LoVo (cell line): ENCODE results near the gene ATG7.

Source experiments
- DNase-seq: peaks from one replicate; pipeline ENCODE4 v3.0.0-alpha.2; 2016; ENCODE audit warnings: low spot score

ATG7 gene

DNA sequence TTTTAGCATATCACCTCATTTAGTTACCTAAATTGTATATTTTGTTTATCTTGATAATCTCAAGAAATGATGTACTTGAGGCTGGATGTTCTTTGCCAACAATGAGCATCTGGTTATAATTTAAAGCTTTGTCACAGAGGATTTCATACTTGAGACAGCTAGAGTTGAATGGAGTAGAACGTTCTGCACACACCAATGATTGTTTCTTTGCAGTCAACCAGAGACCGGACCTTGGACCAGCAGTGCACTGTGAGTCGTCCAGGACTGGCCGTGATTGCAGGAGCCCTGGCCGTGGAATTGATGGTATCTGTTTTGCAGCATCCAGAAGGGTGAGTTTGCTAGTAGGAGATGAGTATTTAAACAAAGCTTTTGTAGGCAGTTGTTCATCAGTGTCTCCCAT lies 90.4 kb downstream of the ATG7 start:
- no peak for DNase-seq

DNA sequence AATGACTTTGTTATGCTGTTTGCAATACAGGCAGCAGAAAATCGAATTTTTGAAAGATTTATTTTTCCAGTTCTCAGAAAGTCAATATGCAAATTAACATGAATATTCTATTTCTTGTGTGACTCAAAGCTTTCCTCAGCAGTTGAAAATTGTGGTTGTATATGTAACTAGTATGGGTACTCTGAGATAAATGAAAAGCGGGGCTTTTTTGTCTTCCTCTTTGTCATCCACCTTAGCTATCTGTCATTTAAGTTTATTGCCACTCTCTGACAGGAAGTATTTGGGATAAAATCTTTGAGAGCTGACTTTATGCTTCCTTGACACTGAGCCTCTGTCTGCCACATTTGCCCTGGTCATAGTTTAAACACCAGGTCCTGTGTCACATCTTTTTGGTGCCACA lies 91.5 kb downstream of the ATG7 start:
- DNase-seq = no peak

DNA sequence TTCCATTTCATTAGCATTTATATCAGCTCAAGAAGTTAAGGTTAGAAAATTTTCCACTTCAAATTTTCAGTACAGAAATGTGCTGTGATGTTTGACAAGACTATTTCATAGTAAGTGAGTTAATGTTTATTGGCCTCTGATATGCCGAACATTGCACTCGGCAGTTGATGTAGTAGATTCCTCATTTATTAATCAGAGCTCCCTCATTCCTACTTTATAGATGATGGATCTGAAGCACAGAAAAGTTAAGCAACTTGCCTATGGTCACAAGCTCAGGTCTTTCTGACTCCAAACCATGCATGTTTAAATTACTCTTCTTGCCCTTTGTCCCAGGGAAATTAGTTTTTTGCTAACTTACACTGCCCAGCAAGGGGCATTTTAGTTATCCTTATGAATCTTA lies 92.0 kb downstream of the ATG7 start:
- DNase-seq = no peak

DNA sequence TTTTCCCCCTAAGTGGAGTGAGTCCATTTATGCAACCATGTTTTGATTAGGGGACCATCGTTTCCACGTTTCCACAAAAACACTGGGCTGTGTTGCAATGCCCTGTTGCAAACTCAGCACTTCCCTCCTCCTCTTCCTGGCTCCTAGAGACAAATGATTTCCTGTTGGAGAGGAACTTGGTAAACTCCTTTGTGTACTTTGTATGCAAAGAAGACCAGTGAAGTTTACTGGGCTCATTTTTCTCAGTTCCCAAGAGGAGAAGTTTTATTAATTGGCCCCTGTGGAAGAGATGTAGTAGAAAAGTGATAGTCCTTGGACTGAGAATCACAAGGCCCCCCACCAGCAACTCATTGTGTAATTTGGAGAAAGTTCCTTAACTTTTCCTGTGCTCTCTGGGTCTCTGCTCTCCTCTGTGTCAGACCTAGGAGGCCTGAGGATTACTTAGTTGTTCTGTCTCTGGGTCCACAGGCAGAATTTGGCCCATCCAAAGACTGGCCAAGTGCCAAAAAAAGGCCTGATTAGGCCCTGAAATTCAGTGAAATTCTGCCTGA lies 95.0 kb downstream of the ATG7 start:
- no peak for DNase-seq

DNA sequence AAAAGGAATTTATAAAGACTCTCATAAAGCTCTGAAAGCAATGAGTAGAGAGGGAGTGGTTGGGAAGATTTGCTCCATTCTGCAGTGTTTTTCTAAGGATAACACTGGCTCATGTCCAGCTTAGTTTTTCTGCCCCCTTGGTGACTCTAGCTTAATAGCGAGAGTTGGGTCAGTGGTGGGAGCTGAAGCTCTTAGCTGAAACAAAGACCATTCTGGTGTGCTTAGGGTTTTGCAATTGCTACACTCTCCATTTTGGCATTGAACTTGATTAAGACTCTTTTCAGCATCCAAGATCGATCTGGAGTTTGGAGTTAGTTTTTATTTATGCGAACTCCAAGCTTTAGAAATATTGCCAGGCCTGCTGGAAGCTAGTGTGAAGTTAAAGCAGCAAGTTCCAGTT lies 98.0 kb downstream of the ATG7 start:
- no peak for DNase-seq

DNA sequence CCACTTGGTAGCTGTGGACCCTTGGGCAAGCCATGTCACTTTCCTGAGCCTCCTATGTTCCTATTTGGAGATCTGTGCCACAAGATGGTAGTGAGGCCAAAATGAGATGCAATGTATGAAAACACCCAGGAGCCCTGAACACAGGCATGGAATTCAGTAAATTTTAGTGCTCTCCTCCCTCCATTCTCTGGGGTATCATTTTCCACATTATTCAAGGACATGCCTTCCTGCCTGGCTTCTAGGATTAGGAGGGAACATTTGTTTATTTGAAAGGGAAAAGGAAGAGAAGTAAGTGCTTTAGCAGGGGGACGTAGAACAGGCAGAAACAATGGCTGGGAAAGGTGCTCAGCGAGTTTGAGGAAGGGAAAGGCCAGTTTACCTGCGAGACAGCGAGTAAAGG lies 98.8 kb downstream of the ATG7 start:
- DNase-seq = no peak

DNA sequence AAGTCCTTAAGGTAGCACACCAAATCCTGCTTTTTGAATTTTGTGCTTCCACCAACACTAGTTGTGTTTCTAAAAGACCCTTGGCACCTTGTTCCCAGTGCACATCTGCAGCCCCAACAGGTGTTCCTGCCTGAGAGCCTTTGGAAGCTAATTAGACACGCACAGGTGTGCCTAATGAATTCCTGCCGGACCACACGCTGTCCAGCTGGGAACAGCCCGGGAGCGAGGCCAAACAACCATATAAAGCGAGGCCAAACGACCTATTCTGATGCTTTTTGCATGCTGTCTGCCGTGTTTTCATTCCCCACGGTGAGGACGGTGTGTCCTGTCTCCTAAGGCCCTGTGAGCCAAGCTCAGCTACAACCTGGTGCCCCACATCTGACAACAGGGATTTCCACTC lies 99.5 kb downstream of the ATG7 start:
- DNase-seq = no peak

DNA sequence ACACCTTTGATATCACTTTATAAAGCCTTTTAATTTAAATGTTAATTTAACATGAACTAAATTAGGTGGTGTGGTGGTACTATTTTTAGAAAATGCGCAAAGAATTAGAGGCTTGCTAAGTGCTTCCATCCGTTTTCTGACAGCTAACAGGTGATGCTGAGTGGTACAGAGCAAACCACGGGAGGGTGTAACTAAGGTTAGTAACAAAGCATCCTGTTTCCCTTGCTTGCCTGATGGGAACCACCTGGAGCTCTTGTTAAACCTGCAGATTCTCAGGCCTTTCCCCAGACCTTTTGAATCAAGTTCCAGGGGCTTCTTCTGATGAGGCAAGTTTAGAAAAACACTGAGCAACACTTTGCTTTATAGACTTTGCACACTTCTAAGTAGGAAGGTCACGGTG lies 101.0 kb downstream of the ATG7 start:
- no peak for DNase-seq

DNA sequence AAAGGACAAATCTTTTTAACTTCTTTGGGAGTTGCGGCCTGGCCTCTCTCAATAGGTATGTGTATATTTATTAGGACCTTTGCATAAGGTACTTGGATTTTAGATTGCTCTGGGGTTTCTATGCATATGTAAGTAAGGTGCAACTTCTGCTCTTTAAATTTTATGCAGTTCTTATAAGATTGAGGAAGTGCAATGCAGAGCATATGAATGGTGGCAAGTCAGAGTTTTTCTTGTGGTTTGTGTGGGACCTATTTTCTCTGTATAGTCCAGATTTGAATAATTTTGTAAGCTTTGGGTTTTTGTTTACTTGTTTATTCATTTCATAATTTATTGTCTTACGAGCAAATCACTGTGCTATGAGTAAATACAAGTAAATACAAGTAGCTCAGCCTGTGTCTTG lies 101.5 kb downstream of the ATG7 start:
- DNase-seq = no peak

DNA sequence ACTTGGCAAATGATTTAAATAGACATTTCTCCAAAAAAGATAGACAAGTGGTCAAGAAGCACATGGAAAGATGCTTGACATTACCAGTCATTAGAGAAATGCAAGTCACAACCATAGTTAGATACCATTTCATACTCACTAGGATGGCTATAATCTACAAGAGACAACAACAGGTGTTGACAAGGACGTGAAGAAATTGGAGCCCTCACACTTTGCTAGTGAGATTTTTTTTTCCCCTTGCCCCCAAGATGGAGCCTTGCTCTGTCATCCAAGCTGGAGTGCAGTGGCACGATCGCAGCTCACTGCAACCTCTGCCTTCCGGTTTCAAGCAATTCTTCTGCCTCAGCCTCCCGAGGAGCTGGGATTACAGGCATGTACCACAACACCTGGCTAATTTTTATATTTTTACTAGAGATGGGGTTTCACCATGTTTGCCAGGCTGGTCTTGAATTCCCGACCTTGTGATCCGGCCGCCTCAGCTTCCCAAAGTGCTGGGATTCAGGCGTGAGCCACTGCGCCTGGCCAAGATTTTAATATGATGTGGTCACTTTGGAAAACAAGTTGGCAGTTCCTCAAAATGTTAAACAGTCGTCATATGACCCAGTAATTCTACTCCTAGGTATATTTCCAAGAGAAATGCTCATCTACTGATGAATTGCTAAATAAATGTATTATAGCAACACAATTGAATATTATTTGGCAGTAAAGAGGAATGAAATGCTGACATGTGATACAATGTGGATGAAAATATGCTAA lies 103.3 kb downstream of the ATG7 start:
- DNase-seq = no peak

DNA sequence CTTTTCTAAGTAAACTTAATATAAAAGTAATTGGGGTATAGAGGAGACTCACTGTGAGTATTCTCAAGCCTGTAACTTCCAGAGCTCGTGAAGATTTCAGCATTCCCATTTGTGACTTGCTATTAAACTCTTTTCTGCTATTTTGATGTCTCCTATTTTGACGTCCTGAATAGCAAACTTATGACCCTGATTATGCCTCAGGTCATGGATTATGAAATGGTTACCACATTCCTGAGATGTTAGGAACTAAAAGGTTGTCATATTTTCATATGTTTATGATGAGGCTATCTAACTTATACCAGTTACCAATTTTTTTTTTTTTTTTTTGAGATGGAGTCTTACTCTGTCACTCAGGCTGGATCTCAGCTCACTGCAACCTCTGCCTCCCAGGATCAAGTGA lies 105.5 kb downstream of the ATG7 start:
- no peak for DNase-seq

DNA sequence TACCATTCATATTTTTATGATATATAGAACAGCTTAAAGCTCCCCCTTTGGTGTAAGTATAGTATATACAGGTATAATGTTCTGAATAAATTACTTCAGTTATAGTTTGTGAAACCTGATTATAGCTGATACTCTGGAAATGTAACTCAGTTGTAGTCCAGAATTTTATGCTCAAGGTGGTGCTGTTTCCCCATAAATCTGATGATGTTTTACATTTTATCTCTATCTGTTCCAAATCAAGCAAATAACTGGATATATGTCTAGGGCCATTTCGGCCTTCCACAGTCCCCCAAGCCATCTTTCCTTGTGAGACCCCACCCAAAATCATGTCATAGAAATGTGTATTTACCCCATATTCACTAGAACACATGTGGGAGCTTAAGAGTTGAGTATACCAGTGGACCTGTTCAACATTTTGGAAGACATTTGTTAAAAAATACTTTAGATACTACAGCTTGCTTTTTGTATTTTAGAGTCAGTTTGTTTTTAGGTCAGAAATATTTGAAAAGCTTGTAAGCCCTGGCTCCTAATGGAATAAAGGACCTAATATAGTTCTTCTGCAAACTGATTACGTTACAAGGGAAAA lies 107.1 kb downstream of the ATG7 start:
- DNase-seq = peak; percentile 18

DNA sequence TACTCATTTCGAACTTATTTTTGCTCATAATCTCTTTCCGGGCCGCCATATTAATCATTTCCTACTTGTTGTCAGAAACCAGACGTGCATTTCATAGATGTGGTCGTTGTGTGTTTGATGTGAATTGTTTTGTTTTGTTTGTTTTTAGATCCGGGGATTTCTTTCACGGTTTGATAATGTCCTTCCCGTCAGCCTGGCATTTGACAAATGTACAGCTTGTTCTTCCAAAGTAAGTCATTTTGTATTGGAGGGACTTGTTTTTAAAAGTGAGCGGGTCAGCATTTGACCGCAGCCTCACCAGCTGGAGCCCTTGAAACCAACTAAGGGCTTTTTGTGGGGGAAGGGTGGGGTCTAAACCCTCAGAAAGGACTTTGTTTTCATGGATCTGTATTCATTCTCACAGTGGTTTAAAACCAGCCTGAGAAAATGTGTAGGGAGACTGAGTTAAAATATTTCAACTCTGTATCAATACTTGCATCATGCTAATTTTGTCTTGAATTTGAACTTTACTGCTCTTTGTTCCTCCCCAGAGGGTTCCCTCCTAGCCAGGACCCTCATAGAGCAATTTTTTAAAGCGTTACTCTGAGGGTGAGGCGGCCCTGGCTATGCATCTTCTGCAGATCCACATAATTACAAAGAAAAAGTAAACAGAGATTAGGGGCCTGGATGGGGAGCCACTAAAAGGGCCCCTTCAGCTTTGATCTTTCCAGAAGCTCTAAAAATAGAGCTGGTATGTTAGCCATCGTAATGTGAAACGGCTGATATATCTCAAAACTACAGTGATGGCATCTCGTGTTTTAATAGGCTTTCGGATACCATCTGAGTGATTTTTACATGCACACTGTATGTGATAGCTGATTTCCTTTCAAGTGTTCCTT lies 107.9 kb downstream of the ATG7 start:
- DNase-seq = no peak

DNA sequence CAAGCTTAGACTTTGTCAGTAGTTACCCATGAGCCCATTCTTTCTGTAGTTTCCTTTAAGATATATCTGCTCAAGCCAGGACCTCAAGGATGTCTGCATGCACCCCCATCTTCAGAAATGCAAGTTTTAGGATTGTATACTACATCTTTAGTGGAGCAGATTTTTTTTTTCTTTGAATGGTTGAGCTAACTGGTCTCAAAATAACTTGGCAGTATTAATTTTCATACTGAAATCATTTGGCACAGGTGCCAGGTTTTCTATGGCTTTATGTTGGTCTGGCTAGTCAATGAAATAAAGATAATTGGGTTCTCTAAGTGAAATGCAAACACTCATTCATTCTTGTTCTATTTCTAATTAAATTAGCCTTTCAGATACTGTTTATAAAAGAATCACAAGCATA lies 108.9 kb downstream of the ATG7 start:
- DNase-seq = no peak

DNA sequence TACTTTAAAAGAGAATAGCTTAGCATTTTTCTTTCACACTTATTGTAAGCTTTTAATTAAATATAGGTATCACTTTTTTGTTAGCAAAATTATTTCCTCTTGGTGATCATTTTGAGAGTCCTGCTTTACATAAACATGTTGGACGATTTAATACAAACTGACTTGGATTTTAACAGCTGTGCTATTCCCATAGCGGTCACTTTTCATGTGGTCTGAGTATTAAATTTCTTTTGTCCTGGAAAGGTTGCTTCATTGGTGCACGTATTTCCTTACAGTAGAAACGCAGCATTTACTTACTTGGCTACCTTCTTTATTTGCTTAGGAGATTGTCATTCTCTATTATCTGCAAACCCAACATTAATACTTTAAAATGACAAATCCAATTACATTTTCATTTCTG lies 109.4 kb downstream of the ATG7 start:
- DNase-seq = no peak

DNA sequence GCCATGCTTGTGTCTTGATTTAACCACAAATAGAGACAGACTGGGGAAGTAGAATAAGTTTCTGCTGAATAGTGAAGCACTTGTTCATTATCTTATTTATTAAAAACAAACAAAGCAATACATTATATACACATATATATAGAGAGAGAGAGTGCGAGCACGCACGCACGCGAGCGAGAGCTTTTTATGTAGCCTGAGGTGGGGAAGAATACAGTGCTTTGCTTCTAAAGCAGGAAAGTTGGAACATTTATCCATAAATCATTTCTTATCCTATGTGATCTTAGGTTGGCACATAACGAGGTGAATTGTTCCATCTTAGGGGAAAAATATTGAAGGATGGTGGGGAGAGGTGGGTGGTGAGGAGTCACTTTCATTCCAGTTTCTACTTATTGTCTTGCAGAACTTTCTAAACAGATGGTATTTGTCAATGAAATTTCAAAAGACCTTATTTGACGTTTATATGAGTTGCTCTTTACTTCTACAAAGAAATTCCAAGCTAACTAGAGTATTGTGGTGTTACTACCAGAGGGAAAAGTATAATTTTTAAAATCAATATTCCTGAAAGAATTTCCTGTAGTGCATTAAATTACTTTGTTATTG lies 110.0 kb downstream of the ATG7 start:
- DNase-seq = no peak

DNA sequence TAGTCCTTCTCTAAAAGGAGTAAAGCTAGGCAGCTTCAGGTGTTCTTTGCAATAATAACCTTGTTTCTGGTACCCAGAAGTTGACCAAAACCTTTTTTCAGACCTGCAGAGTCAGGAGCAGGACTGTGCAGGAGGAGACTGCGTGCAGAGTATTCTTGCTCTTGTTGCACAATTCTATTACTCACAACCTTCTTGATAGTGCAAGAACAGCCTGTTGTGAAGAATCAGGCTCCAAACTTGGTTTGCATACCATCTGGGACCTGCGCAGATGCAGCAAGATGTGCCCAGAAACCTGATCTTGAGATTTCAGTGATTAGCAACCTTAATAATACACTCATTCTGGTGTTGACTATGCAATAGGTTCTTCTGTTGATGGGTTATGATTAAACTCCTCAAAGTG lies 111.9 kb downstream of the ATG7 start:
- DNase-seq = no peak

DNA sequence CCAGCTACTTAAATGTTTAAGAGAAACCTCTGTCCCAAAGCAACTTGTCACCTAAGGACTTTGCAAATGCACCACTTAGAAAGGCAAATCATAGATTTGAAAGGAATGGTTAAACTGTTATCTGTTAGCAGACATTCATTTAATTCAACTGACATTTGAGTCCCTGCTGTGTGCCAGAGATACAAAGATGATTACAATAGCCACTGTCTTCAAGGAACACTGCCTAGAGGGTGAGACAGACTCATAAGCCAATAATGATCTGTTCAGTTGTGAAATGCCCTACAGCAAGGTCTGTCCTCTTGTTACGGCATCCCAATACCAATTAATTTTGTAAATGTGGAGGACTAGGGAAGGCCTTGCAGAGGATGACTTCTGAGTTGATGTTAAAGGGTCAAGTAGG lies 113.1 kb downstream of the ATG7 start:
- DNase-seq = no peak

DNA sequence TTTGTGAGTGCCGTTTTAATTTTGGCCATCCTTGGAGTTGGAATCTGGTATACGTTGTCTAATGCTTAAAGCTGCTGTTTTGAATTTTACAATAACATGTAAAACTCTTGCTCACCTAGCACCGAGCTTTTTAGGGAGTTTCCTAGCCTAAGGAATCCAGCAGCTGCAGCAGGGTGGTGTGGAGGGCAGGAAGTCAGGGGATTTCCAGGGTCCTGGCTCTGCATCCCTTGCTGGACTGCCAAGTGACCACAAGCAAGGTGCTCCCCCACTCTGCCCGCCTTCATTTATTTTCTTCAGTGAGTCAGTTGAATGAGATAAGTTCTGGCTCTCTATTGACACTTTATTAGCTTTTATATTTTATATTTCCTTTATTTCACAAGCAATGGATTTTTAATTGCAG lies 113.7 kb downstream of the ATG7 start:
- DNase-seq = no peak

DNA sequence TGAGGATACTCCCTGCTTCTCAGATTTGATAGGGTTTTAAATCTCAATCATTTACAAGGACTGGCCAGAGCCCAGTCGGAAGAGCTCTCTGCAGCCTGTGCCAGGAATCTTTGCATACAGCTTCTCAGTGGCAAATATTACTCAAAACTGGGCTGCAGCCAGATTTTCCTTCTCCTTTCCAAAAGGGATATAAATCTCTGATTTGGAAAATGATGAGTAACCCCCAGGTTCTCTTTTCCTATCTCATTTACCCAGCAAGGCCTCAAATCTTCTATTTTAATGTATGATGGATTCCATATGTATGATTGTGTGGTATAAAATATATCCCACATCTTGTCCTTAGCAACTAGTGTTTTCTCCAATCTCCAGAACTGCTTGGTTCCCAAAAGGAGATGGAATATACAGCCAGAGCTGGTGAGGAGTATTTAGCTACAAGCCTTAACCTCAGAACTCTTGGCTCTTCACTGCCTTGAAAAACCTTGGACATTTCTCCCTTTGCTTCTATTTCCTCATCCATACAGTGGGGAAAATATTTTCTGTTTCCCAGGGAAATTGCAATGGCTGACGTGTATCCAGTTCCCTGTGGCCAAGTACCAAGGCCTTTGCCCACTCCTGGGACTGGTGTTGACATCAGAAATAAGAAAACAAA lies 114.4 kb downstream of the ATG7 start:
- DNase-seq = no peak

DNA sequence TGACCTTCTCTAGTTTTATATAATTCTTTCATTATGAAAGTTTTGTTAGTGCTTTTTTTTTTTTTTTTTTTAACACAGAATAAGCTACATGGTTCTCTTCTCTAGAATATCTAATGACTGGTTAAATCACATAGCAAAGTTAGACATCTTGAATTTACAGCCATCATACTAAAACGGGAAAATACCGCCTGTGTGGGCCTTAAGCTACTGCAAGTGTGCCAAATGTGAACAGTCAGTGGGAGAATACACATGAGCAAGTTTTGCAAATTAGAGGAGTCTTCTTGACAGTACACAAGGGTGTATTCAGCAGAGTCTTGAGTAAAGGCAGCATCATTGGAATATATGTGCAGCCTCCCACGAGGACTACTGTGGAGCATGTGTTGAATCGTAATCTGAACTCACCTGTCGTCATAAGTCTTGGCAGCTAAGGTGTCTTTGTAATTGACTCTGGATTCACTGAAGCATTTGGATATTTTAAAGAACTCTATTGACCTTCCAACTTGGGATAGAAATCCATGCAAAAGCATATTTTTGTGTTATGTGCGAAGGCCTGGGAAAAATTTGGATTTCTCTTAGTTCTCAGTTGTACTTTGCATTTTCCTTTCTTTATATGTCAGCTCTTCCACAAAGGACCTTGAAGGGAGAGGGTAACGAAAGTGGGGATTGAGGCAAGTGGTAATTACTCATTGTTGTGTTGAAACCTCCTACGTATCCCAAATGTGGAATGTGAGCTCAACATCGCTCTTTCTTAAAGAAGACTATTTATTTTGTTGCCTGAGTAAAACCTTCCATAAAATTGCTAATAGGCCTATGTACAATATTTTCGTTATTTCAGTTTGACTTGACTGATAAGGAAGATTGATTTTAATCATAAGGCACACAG lies 117.4 kb downstream of the ATG7 start:
- DNase-seq = no peak
